Activated CD8-positive, alpha-beta T cell treated with anti-CD3 and anti-CD28 coated beads for 36 hours (primary cell): ENCODE results near the gene CNOT6. TPM values are rescaled to one million over a fixed set of nuclear protein-coding genes. Genes with fewer than 3 reads are reported as not detected.

ENCODE experiments used
- ATAC-seq: fragments of 200-7000 bp; cut with Tn5 transposase; one replicate; pipeline ENCODE4 v1.10.0; 2021; ENCODE audit warnings: mild to moderate bottlenecking, moderate library complexity
- CTCF ChIA-PET: fragments of 350-600 bp; sonication (Branson Sonifier 250); formaldehyde crosslinking; loops from one replicate; lab custom pipeline; 2021; ENCODE audit warnings: antibody characterized with exemption; lab: Charles Lee
- POLR2A ChIA-PET: fragments of 350-600 bp; sonication (Branson Sonifier 250); formaldehyde crosslinking; loops from one replicate; lab custom pipeline; 2021; ENCODE audit warnings: antibody characterized with exemption; lab: Charles Lee
- DNase-seq: peaks from one replicate; pipeline ENCODE4 v3.0.0-alpha.2; 2020
- H3K27ac Mint-ChIP-seq: one replicate; pipeline ENCODE4 v1.8.0; 2021; ENCODE audit warnings: mild to moderate bottlenecking, mixed read lengths
- H3K27me3 Mint-ChIP-seq: one replicate; pipeline ENCODE4 v1.8.0; 2021; ENCODE audit warnings: mixed read lengths
- H3K36me3 Mint-ChIP-seq: one replicate; pipeline ENCODE4 v1.8.0; 2021; ENCODE audit warnings: low read depth, mixed read lengths
- H3K4me1 Mint-ChIP-seq: one replicate; pipeline ENCODE4 v1.8.0; 2021; ENCODE audit warnings: low read depth, mixed read lengths
- H3K4me3 Mint-ChIP-seq: one replicate; pipeline ENCODE4 v1.8.0; 2021; ENCODE audit warnings: mild to moderate bottlenecking, moderate library complexity, mixed read lengths
- H3K9me3 Mint-ChIP-seq: one replicate; pipeline ENCODE4 v1.8.0; 2021; ENCODE audit warnings: mixed read lengths
- CTCF ChIP-seq: fragments of 200-600 bp; IDR thresholded peaks from one replicate; pipeline ENCODE4 v1.8.0; 2022; ENCODE audit warnings: antibody characterized with exemption, mild to moderate bottlenecking
- intact Hi-C: fragments of 100-400 bp; cut with micrococcal nuclease; formaldehyde crosslinking; loops from one replicate; pipeline ENCODE4 v1.10.0; 2022
- total RNA-seq, 2 experiments: library from RNA; stranded (reverse); gene quantifications; one replicate each; pipeline ENCODE4 v1.2.3, GENCODE V29; 2021

Gene CNOT6
- total RNA-seq, 2 experiments from 2014 or later, result 28.4 to 30.4 TPM

DNA sequence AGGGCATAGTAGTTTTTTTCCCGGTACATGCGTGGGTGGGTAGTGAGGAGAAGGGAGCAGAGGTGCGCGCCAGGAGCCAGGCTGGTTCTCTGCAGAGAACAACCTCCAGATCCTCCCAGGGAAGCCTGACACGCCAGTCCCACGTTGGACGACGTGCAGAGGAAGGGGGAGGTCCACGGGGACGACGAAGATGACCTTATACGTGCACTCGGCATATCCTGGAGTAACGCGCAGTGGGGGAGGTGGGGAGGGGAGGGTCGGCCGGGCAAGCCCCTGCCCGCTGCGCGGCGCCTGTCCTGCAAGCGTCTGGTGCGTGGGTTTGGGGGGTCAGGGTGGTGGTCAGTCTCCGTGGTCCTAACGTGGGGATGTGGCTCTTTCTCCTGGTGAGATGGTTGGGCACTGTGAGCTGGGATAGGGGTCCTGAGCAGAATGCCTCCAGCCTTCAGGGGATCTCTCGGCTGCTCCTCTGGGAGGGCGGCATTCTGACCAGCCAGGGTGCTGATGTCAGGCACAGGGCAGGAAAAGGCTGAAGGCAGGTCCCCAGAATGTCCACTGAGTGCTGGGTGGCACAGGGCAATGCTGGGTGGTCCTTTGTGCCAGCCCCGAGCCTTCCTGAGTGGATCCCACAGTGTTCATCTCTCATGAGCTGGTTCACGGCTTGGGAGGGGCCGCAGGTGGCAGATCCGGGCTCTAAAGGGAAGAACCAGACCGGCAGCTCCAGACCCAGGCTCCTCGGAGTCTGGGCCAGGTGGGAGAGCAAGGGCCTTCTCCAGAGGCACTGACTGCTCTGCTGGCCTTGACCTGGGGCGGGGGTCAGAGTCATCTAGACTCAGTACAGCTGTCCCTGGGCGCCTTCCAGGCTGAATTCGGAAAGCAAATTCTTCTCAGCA, 107.7 kb downstream of the CNOT6 start:
- H3K27me3 Mint-ChIP-seq, result no peaks in the 10 kb centered on the region
- intact Hi-C loops, result no loop called here
- ChIA-PET POLR2A (interaction anchor here (1.0 kb wide), 1 partner anchor 22 kb away, joined by 3 read pairs; no protein-coding TSS in a partner anchor), CTCF (no interaction called here)
- no peak overlapping the region for H3K27ac Mint-ChIP-seq
- ATAC-seq (no peak), DNase-seq (no peak)
- H3K4me3 Mint-ChIP-seq, result no peak overlapping the region
- TF ChIP-seq CTCF, result no peak
- peaks cover 6% of the 10 kb centered on the region for H3K4me1 Mint-ChIP-seq
- H3K9me3 Mint-ChIP-seq, result no peaks in the 10 kb centered on the region
- H3K36me3 Mint-ChIP-seq, result no peaks in the 10 kb centered on the region

DNA sequence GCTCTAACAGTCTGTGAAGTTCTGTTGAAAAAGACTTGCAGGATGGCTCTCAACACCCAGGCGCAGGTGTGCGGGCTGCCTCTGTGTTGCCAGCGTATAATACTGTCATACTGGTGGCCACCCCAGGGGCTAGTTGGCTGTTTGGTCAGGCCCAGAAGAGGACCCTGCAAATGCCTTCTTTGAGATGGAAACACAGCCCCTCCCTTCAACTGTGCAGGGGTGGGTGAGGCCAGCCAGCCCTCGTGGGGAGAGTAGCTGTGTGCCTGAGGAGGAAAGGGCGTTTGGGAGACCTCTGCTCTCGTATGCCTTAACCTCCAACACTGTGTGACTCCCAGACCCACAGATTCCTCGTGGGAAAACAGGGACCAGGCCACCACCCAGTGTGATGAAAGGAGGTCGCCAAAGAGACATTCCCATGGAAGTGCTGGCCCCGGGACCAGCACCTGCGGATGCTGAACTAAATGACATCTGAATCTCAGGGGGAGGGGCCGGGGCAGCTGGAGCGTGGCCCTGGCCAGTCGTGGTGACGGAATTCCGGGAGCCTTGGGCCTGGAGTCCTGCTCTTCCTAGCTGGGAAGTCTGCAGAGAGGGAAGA, 108.4 kb downstream of the CNOT6 start:
- intact Hi-C loops, result no loop called here
- CTCF ChIA-PET, result no interaction called here
- peaks cover 6% of the 10 kb centered on the region for H3K4me1 Mint-ChIP-seq

GRCh38 chr5:180603076-180603594, 109.0 kb downstream of the CNOT6 start:
- intact Hi-C loops, result no loop called here

More for the DNA sequence above, 108.4 kb downstream of the CNOT6 start:
- no peaks in the 10 kb centered on the region for H3K27me3 Mint-ChIP-seq
- POLR2A ChIA-PET, result interaction anchor here (1.0 kb wide), 1 partner anchor 21 kb away, joined by 3 read pairs; no protein-coding TSS in a partner anchor
- H3K36me3 Mint-ChIP-seq, result no peaks in the 10 kb centered on the region
- H3K9me3 Mint-ChIP-seq, result no peaks in the 10 kb centered on the region
- no peak overlapping the region for H3K27ac Mint-ChIP-seq
- no peak for TF ChIP-seq CTCF
- no peak for ATAC-seq
- no peak overlapping the region for H3K4me3 Mint-ChIP-seq
- DNase-seq, result no peak

DNA sequence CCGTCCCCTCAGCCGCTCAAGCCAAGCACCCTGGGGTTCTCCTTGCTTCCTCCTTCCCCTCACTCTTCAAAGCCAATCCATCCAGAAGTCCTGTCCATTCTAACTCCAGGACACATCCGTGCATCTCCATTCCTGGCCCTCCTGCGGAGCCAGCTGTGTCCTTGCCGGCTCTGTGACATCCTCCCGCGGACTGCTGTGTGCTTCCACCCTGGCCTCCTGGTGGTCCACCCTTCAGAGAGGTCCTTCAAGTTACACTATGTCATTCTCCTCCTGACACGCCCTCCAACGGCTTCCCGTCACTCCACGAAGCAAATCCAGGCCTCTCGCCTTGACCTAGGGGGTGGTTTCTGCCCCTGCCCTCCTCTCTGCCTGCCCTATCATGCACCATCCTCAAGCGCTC, 110.1 kb downstream of the CNOT6 start:
- H3K4me1 Mint-ChIP-seq, result peaks cover 6% of the 10 kb centered on the region
- intact Hi-C loops, result no loop called here
- CTCF ChIA-PET, result interaction anchor here (1.0 kb wide), 1 partner anchor 115 kb away, joined by 3 read pairs; no protein-coding TSS in a partner anchor

More at GRCh38 chr5:180603076-180603594, 109.0 kb downstream of the CNOT6 start:
- Mint-ChIP-seq H3K4me3 (no peak overlapping the region), H3K4me1 (peaks cover 6% of the 10 kb centered on the region), H3K27me3 (no peaks in the 10 kb centered on the region), H3K36me3 (no peaks in the 10 kb centered on the region), H3K9me3 (no peaks in the 10 kb centered on the region), H3K27ac (no peak overlapping the region)
- DNase-seq, result no peak
- ATAC-seq, result no peak
- no peak for TF ChIP-seq CTCF
- ChIA-PET CTCF (no interaction called here), POLR2A (interaction anchor here (1.0 kb wide), 1 partner anchor 20 kb away, joined by 3 read pairs; no protein-coding TSS in a partner anchor)

More for the DNA sequence above, 110.1 kb downstream of the CNOT6 start:
- H3K36me3 Mint-ChIP-seq, result no peaks in the 10 kb centered on the region
- H3K27ac Mint-ChIP-seq, result no peak overlapping the region
- H3K4me3 Mint-ChIP-seq, result no peak overlapping the region
- no peaks in the 10 kb centered on the region for H3K27me3 Mint-ChIP-seq
- no peak for ATAC-seq
- DNase-seq, result no peak
- no peaks in the 10 kb centered on the region for H3K9me3 Mint-ChIP-seq
- TF ChIP-seq CTCF, result no peak
- POLR2A ChIA-PET, result no interaction called here
